B cell (primary cell): ENCODE data around the gene CLRN2. TPM values are rescaled to one million over a fixed set of nuclear protein-coding genes. Genes with fewer than 3 reads are reported as not detected.

Experiments
- ATAC-seq: fragments of 200-7000 bp; cut with Tn5 transposase; one replicate; pipeline ENCODE4 v1.10.0; 2021; ENCODE audit warnings: low read depth, mild to moderate bottlenecking, moderate number of reproducible peaks, moderate library complexity
- CTCF ChIA-PET: fragments of 350-600 bp; sonication (Branson Sonifier 250); formaldehyde crosslinking; loops from one replicate; lab custom pipeline; 2021; ENCODE audit warnings: antibody characterized with exemption, inconsistent platforms; lab: Charles Lee
- POLR2A ChIA-PET: fragments of 350-600 bp; sonication (Branson Sonifier 250); formaldehyde crosslinking; loops from one replicate; lab custom pipeline; 2021; ENCODE audit warnings: antibody characterized with exemption; lab: Charles Lee
- DNase-seq: peaks from one replicate; pipeline ENCODE4 v3.0.0; 2013
- H2AFZ ChIP-seq: 2 replicates; pipeline ENCODE4 v1.6.1; 2012; ENCODE audit warnings: mild to moderate bottlenecking, low read depth, low read length; ENCODE audit not compliant: insufficient read depth, poor library complexity, severe bottlenecking
- H3K27ac ChIP-seq, 2 donors: 1 replicate in 1 of 2; 2 replicates in 1 of 2; pipeline ENCODE4 v1.5.1; 2012 to 2013; ENCODE audit warnings: low read length in 2 of 2, mild to moderate bottlenecking in 2 of 2, moderate library complexity in 1 of 2
- H3K27me3 ChIP-seq, 4 experiments: fragments of 200-600 bp in 1 of 4; sonication (generic) in 1 of 4; replicated peaks in 1 of 4; 1 replicate in 2 of 4; 2 replicates in 2 of 4; pipeline versions ENCODE4 v1.6.1 to v1.7.0; 2013 to 2016; ENCODE audit warnings: low read length in 3 of 4, mild to moderate bottlenecking in 2 of 4, mixed read lengths in 1 of 4, moderate library complexity in 1 of 4; ENCODE audit not compliant: insufficient read depth in 4 of 4, control insufficient read depth in 3 of 4; ENCODE audit errors: control extremely low read depth in 1 of 4
- H3K36me3 ChIP-seq, 2 experiments: replicated peaks in 1 of 2; 1 replicate in 1 of 2; 2 replicates in 1 of 2; pipeline versions ENCODE4 v1.6.1 to v1.7.1; 2013; ENCODE audit warnings: low read length in 1 of 2; ENCODE audit not compliant: insufficient read depth in 2 of 2, control insufficient read depth in 1 of 2; ENCODE audit errors: control extremely low read depth in 1 of 2, extremely low read depth in 1 of 2
- H3K4me1 ChIP-seq, 2 donors: fragments of 200-600 bp in 1 of 2; sonication (generic) in 1 of 2; 1 replicate in 1 of 2; 2 replicates in 1 of 2; pipeline versions ENCODE4 v1.5.1 to v1.6.1; 2013 to 2017; ENCODE audit warnings: low read length in 2 of 2; ENCODE audit not compliant: control insufficient read depth in 2 of 2, insufficient read depth in 2 of 2
- H3K4me2 ChIP-seq: replicated peaks from 2 replicates; pipeline ENCODE3; 2012; ENCODE audit warnings: mild to moderate bottlenecking, low read depth, low read length; ENCODE audit not compliant: poor library complexity, severe bottlenecking
- H3K4me3 ChIP-seq, 5 experiments: fragments of 200-600 bp in 1 of 5; sonication (generic) in 1 of 5; 1 replicate in 3 of 5; 2 replicates in 2 of 5; pipeline versions ENCODE4 v1.5.1 to v1.7.0; 2011 to 2016; ENCODE audit warnings: low read length in 4 of 5, mild to moderate bottlenecking in 4 of 5, low read depth in 2 of 5, control low read depth in 1 of 5, moderate library complexity in 1 of 5; ENCODE audit not compliant: insufficient read depth in 1 of 5; ENCODE audit errors: control extremely low read depth in 1 of 5, extremely low read depth in 1 of 5
- H3K79me2 ChIP-seq: fragments of 200-600 bp; sonication (generic); one replicate; pipeline ENCODE4 v1.6.0; 2016; ENCODE audit warnings: low read length; ENCODE audit not compliant: control insufficient read depth, insufficient read depth
- H3K9ac ChIP-seq: fragments of 200-600 bp; sonication (generic); 2 replicates; pipeline ENCODE4 v1.6.1; 2017; ENCODE audit warnings: mild to moderate bottlenecking, low read length, moderate library complexity
- H3K9me3 ChIP-seq, 3 donors: one replicate each; pipeline versions ENCODE4 v1.6.1 to v1.7.1; 2013; ENCODE audit warnings: low read length in 2 of 3; ENCODE audit not compliant: control insufficient read depth in 2 of 3, insufficient read depth in 1 of 3; ENCODE audit errors: control extremely low read depth in 1 of 3
- H4K20me1 ChIP-seq: 2 replicates; pipeline ENCODE4 v1.6.0; 2012; ENCODE audit warnings: mild to moderate bottlenecking, low read length; ENCODE audit not compliant: insufficient read depth, control insufficient read depth, poor library complexity, severe bottlenecking
- H3K27ac Mint-ChIP-seq: one replicate; pipeline ENCODE4 v1.8.0; 2021; ENCODE audit warnings: mixed read lengths
- H3K27me3 Mint-ChIP-seq: one replicate; pipeline ENCODE4 v1.8.0; 2021; ENCODE audit warnings: mixed read lengths
- H3K4me1 Mint-ChIP-seq: one replicate; pipeline ENCODE4 v1.8.0; 2021; ENCODE audit warnings: mixed read lengths
- H3K4me3 Mint-ChIP-seq: one replicate; pipeline ENCODE4 v1.8.0; 2021; ENCODE audit warnings: mixed read lengths
- H3K9me3 Mint-ChIP-seq: one replicate; pipeline ENCODE4 v1.8.0; 2022; ENCODE audit warnings: mixed read lengths; ENCODE audit not compliant: insufficient read depth
- CTCF ChIP-seq: fragments of 200-600 bp; IDR thresholded peaks from one replicate; pipeline ENCODE4 v1.8.0; 2022; ENCODE audit warnings: antibody characterized with exemption, mild to moderate bottlenecking
- EZH2 ChIP-seq: IDR thresholded peaks from 2 replicates; pipeline ENCODE4 v1.6.1; 2012; ENCODE audit warnings: borderline replicate concordance, low read depth, mild to moderate bottlenecking, moderate library complexity, low read length; ENCODE audit not compliant: insufficient read depth, poor library complexity, severe bottlenecking
- WGBS: methylation state at CpG from one replicate; pipeline ENCODE4 v1.1.5; 2013; ENCODE audit warnings: missing lambda C conversion rate; ENCODE audit not compliant: insufficient coverage; 5-methylcytosine and 5-hydroxymethylcytosine counted together
- intact Hi-C: fragments of 100-400 bp; cut with micrococcal nuclease; formaldehyde crosslinking; loops from one replicate; pipeline ENCODE4 v1.10.0; 2022
- polyA plus RNA-seq: library from polyadenylated mRNA; depleted of rRNA; stranded (reverse); fragments of >200 nt; gene quantifications from 2 replicates; pipeline ENCODE4 v1.2.3, GENCODE V29; 2012
- total RNA-seq, 2 donors: library from RNA; stranded (reverse); fragments of 120-200 nt in 1 of 2; gene quantifications; 1 replicate in 1 of 2; 2 replicates in 1 of 2; pipeline versions ENCODE4 v1.2.3 to v1.2.4, GENCODE V29; 2013 to 2022

CLRN2 gene
- total and polyA plus RNA-seq, 2 donors (not counting 1 experiment from before 2014, with no cell fraction given), result not detected

GRCh38 chr4:17494258-17495190 is 20.4 kb upstream of the CLRN2 start:
- Mint-ChIP-seq H3K4me1 (no peaks in the 10 kb centered on the region), H3K27ac (no peak overlapping the region), H3K9me3 (no peaks in the 10 kb centered on the region), H3K4me3 (no peak overlapping the region), H3K27me3 (no peaks in the 10 kb centered on the region)
- Histone ChIP-seq H3K36me3 (peaks cover 2 to 17% of the 10 kb centered on the region in 2 experiments), H3K27me3 (no peaks in the 10 kb centered on the region), H2AFZ (no peak overlapping the region), H3K79me2 (no peaks in the 10 kb centered on the region), H4K20me1 (no peaks in the 10 kb centered on the region), H3K9ac (no peak overlapping the region), H3K27ac (no peak overlapping the region), H3K9me3 (no peaks in the 10 kb centered on the region), H3K4me2 (no peak overlapping the region), H3K4me1 (no peaks in the 10 kb centered on the region), H3K4me3 (no peak overlapping the region)
- no peak for ATAC-seq
- intact Hi-C loops, result no loop called here
- DNase-seq, result no peak
- CTCF ChIA-PET, result interaction anchor here (1.4 kb wide), 1 partner anchor 55 kb away, joined by 3 read pairs; no protein-coding TSS in a partner anchor
- 96% methylated on average over 9 of the region's 10 CpGs for WGBS
- no peak for TF ChIP-seq EZH2
- no peak for TF ChIP-seq CTCF
- POLR2A ChIA-PET, result no interaction called here

- Histone ChIP-seq H3K36me3 (peaks cover 11 to 27% of the 10 kb centered on the region in 2 experiments), H4K20me1 (no peaks in the 10 kb centered on the region), H3K27me3 (no peaks in the 10 kb centered on the region), H3K4me3 (no peak overlapping the region), H3K9me3 (no peaks in the 10 kb centered on the region), H3K4me2 (no peak overlapping the region), H3K4me1 (no peaks in the 10 kb centered on the region), H2AFZ (no peak overlapping the region), H3K9ac (no peak overlapping the region), H3K27ac (no peak overlapping the region), H3K79me2 (no peaks in the 10 kb centered on the region)
- DNase-seq (no peak), ATAC-seq (no peak)
- CTCF ChIA-PET, result no interaction called here
- H3K4me3 Mint-ChIP-seq, result no peak overlapping the region
- intact Hi-C loops, result no loop called here
- H3K27ac Mint-ChIP-seq, result no peak overlapping the region
- WGBS, result 100% methylated on average over 2 of the region's 7 CpGs
- H3K4me1 Mint-ChIP-seq, result no peaks in the 10 kb centered on the region
- POLR2A ChIA-PET, result no interaction called here
- H3K27me3 Mint-ChIP-seq, result no peaks in the 10 kb centered on the region
- TF ChIP-seq CTCF, result no peak
- H3K9me3 Mint-ChIP-seq, result no peaks in the 10 kb centered on the region
Observed at GRCh38 chr4:17497890-17498523, 17.0 kb upstream of the CLRN2 start.
